ENCODE data around the gene SRCAP.
"Not testable (repeated sequence)": the region's sequence is repeated elsewhere in the genome, so short reads cannot be mapped to it uniquely, and the experiment has no call there.

Gene SRCAP

DNA sequence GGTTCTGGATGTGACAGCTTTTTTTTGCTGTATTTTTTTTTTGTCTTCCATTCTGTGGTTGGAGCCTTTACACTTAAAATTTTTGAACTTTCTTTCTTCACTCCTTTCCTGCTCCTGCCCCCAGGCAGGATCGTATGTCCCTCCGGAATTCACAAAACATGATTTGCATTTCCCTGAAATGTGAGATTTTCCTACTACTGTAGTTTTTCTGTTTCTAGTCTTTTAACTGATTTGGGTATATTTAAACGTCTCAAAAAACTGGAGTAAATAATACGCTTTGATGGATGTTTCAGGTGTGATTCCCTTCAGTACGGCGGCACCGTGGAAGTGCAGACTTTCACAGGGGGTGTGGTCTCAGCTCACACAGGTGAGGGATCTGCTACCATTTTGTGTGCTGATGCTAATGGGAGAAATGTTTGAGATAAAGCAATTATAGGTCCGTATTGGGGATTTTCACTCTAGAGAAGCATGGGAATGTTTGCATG is 686 bp downstream of the SRCAP start:
- DNase-seq, result no peak

DNA sequence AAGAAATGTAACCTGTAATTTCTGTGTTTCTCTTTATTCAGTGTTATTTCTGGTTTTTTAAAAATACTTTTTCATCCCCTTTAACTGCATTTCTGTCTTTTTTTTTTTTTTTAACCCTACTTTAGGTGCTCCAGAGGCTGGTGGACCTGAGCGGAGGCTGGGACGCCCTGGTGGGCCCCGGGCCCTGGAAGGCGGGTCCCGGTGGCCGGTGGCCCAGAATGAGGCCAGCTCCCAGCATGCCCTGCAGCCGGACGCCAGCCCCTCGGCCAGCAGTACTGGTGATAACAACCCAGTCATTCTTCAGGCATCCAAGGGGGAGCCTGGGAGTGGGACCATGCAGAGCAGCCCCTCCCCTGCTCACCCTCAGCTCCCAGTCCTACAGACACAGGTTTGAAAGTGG is 1.5 kb downstream of the SRCAP start:
- no peak for DNase-seq

DNA sequence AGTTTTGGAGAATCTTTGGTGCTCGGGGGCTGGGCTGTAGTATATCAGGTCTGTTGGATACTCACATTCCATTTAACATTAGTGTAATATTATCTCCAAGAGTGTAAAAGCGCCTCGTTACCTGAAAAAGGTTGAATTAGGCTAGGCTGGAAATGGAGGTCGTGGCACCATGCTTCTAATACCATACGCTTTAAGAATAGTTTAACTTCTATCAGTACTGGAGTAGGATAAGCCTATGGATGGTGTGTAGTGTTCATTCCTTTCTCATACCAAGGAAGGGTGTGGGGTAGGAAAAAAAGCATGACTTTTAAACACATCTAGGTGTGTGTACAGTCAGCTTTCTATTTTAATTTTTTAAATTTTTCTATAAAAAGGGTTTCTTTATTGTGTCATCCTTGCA is 2.0 kb downstream of the SRCAP start:
- DNase-seq, result no peak

DNA sequence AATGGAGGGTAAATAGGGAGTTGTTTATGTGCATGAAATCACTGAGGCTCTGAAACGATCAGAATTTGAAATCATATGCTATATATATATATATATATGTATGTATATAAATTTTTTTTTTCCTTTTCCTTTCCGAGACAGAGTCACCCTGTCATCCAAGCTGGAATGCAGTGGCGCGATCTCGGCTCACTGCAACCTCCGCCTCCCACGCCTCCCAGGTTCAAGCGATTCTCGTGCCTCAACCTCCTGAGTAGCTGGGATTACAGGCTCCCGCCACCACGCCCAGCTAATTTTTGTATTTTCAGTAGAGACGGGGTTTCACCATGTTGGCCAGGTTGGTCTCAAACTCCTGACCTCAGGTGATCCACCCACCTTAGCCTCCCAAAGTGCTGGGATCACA is 4.1 kb downstream of the SRCAP start:
- not testable (repeated sequence) for DNase-seq

DNA sequence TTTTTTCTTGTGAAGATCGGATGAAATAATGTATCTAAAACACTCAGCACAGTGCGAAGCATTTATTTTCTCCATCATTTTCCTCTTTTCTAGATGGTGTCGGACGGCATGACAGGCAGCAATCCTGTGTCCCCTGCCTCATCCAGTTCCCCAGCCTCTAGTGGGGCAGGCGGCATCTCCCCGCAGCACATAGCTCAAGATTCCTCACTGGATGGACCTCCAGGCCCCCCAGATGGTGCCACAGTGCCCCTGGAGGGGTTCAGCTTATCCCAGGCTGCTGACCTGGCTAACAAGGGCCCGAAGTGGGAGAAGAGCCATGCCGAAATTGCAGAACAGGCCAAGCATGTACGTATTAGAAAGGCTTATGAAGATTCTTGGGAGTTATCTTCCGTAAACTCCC is 5.0 kb downstream of the SRCAP start:
- no peak for DNase-seq

DNA sequence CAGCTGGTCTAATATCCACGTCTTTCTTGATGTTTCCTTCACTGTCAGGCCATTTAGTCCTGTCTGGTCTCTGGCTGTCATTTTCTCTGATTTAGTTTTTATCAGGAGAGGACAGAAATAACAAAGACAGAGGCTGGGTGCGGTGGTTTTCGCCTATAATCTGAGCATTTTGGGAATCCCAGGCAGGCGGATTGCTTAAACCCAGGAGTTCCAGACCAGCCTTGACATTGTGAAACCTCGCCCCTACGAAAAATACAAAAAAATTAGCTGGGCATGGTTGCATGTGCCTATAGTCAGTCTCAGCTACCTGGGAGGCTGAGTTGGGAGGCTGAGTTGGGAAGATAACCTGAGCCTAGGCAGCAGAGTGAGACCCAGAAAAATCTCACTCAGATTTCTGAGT is 7.1 kb downstream of the SRCAP start:
- DNase-seq, result no peak

DNA sequence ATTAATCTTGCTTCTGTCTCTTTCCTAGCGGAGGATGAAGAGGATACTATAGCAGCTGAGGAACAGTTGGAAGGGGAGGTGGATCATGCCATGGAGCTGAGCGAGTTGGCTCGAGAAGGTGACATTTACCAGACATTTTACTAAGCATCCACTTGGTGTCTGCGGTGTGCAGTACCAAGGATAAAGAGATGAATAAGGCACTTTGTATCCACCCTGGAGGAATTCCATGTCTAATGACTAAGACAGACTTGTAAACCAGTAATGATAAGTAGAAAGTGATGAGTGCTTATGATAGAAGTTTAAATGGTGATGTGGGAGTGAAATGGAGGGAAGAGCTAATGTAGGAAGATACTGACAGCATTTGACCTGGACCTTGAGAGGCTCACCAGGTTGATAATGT is 12.0 kb downstream of the SRCAP start:
- DNase-seq, result no peak

DNA sequence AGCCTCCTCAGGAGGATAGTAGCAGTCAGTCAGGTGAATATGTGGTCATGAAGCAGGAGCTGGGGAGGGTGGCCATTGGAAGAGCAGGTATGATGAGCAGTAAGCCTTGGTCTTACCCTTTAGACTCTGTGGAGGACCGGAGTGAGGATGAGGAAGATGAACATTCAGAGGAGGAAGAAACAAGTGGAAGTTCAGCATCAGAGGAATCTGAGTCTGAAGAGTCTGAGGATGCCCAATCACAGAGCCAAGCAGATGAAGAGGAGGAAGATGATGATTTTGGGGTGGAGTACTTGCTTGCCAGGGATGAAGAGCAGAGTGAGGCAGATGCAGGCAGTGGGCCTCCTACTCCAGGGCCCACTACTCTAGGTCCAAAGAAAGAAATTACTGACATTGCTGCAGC is 12.7 kb downstream of the SRCAP start:
- no peak for DNase-seq

DNA sequence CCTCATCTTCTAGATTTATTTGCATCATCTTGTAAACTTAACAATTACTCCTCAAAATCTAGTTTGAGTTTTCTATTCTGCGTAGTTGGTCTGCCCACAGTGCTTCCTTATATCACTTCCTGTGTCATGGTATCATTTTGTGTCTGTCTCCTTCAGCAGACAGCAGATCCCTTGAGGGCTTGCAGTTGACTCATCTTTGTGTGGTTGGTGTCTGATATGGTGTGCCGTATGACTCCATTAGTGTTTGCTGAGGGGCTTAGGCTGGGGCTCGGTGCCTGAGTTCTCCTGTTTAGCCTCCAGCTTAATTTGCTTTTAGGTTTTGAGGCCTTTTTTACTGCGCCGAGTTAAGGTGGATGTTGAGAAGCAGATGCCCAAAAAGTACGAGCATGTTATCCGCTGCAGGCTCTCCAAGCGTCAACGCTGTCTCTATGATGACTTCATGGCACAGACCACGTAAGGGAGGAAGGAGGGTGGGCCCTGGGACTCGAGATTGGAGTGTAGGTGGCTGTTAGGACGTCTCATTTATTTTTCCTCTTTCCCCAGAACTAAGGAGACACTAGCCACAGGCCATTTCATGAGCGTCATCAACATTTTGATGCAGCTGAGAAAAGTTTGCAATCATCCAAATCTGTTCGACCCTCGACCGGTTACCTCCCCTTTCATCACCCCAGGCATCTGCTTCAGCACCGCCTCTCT is 16.9 kb downstream of the SRCAP start:
- DNase-seq, result no peak

DNA sequence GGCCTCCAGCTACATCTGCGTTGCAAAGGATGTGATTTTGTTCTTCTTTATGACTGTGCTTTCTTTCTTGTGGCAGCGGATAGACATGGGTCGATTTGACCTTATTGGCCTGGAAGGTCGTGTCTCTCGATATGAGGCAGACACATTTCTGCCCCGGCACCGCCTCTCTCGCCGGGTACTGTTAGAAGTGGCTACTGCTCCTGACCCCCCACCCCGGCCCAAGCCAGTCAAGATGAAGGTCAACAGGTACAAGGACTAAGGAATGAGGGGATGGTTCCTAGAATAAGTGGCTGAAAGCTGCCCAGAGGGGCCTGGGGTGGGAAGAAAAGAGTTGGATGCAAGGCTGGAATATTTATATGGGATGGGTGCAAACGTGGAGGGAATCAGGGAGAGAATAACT is 21.1 kb downstream of the SRCAP start:
- no peak for DNase-seq

DNA sequence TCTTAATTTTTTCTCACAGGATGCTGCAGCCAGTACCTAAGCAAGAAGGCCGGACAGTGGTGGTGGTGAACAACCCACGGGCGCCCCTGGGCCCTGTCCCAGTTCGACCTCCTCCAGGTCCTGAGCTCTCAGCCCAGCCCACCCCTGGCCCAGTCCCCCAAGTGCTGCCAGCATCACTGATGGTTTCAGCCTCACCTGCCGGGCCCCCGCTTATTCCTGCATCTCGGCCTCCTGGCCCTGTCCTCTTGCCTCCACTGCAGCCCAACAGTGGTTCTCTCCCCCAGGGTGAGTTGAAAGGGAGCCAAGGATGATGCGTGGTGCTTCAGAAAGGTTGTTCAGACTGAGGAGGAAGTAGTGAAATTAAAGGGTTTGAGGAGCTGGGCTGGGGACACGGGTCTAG is 21.7 kb downstream of the SRCAP start:
- no peak for DNase-seq

DNA sequence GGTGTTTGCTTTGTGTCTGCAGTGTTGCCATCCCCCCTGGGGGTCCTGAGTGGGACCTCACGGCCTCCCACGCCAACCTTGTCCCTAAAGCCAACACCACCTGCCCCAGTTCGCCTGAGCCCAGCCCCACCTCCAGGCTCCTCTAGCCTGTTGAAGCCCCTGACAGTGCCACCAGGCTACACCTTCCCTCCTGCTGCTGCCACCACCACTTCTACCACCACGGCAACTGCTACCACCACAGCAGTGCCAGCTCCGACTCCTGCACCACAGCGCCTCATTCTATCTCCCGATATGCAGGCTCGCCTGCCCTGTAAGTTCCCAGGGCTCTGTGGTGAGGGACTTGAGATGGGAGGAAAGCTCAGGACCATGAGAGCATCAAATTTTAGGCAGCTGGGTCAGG is 22.2 kb downstream of the SRCAP start:
- no peak for DNase-seq

DNA sequence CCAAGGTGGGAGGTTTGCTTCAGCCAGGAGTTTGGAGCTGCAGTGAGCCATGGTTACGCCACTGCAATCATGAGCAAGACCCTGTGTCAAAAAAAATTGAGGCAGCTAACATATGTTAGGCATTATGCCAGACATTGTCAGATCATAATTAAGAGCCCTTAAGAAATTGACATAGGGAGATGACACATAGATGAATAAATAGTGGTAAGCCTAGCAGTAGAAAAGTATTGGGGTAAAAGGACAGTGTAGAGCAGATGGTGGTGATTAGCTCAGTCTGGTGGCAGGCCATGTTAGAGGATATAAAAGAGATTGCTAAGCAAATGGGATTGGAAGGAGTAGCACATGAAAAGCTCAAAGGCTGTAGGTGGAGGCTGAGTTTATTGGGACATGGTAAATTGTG is 22.6 kb downstream of the SRCAP start:
- no peak for DNase-seq

DNA sequence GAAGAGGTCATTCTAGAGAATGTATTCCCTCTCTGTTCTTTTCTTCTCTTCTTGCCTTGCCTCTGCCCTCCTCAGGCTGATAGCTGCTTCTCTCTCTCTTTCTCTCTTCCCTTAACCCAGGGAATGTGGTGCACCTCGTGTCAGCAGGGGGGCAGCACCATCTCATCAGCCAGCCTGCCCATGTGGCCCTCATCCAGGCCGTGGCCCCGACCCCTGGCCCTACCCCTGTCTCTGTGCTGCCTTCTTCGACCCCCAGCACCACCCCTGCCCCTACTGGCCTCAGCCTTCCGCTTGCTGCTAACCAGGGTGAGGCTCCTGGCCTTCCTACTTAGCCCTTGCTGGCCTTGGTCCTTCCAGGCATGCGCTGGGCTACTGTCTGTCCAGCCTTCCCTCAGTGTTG is 23.5 kb downstream of the SRCAP start:
- DNase-seq, result no peak

DNA sequence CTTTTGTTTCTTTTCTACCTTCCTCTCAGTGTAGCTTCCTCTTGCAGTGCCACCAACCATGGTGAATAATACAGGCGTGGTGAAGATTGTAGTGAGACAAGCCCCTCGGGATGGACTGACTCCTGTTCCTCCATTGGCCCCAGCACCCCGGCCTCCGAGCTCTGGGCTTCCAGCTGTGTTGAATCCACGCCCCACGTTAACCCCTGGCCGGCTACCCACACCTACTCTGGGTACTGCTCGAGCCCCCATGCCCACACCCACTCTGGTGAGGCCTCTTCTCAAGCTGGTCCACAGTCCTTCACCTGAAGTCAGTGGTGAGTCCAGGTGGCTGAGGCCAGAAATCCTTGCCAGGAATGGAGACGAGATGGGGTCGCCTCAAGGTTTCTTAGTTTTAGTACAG is 23.9 kb downstream of the SRCAP start:
- no peak for DNase-seq

DNA sequence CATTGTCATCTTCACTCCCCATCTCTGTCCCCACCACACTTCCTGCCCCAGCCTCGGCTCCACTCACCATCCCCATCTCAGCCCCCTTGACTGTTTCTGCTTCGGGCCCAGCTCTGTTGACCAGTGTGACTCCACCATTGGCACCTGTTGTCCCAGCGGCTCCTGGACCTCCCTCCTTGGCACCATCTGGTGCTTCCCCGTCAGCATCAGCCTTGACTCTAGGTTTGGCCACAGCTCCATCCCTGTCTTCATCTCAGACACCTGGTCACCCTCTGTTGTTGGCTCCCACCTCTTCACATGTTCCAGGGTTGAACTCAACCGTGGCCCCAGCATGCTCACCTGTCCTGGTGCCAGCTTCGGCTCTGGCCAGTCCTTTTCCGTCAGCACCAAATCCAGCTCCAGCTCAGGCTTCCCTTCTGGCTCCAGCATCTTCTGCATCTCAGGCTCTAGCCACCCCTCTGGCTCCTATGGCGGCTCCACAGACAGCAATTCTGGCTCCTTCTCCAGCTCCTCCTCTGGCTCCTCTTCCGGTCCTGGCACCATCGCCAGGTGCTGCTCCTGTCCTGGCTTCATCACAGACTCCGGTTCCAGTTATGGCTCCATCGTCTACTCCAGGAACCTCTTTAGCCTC is 24.9 kb downstream of the SRCAP start:
- DNase-seq, result no peak

DNA sequence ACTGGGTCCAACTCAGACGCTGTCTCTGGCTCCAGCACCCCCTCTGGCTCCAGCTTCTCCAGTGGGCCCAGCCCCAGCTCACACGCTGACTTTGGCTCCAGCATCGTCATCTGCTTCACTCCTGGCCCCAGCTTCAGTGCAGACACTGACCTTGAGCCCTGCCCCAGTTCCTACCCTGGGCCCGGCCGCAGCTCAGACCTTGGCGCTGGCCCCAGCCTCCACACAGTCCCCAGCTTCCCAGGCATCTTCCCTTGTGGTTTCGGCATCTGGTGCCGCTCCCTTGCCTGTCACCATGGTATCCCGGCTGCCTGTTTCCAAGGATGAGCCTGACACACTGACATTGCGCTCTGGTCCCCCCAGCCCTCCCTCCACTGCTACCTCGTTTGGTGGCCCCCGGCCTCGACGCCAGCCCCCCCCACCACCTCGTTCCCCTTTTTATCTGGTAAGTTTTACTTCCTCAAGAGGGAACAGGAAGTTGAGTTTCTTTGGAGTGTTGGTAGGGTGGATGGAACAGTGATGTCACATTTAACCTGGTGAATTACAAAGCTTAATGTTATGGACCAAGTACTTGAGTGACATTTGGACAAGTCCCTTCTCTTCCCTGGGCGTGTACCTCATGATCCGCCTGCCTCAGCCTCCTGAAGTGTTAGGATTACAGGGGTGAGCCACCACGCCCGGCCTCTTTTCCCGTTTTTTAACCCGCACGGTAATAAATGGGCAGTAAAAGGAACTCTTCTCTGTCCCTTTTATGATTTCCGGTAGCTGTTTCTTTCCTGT is 25.9 kb downstream of the SRCAP start:
- no peak for DNase-seq

DNA sequence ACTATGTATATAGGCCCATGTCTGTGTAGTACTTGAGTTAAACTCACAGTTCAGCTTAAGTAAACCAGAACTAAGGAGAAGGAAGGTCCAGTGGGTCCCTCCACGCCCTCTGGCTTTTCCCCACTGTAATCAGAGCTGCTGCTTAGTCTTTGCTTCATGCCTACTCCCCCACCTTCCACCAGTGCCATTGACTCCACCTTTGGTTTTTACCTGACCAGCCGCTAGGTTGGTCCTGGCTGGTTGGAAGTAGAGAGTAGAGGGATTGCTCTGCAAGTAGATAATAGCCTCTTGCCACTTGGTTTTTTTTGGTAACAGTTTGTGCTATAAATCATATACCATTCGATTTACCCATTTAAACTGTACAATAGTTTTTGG is 26.4 kb downstream of the SRCAP start:
- DNase-seq, result no peak

DNA sequence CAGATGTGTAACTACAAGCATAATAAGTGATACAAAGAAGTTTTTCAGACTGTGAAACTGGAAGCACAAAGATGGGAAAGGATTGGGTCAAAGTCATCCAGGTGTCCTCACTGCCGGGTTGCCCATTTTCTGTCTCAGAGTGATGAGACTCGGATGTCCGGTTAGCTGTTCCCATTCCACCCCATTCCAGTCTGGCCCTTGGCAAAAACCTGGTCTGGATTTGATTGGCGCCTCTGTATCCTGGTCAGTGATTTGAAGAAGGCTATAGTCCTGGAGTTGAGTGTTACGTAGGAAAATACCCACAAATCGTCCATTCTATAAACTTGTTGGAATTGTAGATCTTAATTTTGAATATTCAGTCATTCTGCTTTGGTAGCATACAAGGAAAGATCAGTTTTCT is 29.4 kb downstream of the SRCAP start:
- DNase-seq, result no peak

DNA sequence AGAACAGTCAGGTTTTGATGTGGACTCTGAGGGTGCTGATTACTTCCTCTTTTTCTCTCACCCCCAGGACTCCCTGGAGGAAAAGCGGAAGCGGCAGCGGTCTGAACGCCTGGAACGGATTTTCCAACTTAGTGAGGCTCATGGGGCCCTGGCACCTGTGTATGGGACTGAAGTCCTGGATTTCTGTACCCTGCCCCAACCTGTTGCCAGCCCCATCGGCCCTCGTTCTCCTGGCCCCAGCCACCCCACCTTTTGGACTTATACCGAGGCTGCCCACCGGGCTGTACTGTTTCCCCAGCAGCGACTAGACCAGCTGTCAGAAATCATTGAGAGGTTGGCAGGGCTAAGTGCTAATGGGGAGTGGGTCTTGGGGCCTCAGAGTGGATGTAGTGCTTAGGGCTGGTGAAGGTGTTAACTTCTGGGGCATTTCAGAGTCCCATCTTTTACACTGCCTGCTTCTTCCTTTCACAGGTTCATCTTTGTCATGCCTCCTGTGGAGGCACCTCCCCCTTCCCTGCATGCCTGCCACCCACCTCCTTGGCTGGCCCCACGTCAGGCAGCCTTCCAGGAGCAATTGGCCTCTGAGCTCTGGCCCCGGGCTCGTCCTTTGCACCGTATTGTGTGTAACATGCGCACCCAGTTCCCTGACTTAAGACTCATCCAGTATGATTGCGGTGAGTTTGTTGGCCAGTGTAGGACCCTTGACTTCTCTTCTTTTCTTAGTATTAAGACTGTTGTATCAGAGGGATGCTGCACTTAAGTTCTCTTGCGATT is 30.1 kb downstream of the SRCAP start:
- no peak for DNase-seq

DNA sequence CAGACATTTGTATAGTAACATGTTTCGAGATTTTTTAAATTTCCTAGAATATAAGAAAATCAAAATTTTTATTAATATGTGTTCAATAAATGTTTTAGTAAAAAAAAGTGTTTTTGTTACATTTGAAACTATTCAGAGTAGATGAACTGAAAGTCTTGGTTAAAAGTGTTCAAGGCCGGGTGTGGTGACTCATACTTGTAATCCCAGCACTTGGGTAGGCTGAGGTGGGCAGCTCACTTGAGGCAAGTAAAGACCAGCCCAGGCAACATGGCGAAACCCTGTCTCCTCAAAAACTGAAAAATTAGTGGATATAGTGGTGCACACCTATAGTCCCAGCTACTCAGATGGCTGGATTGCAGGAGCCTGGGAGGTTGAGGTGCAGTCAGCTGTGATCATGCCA is 32.4 kb downstream of the SRCAP start:
- no peak for DNase-seq

DNA sequence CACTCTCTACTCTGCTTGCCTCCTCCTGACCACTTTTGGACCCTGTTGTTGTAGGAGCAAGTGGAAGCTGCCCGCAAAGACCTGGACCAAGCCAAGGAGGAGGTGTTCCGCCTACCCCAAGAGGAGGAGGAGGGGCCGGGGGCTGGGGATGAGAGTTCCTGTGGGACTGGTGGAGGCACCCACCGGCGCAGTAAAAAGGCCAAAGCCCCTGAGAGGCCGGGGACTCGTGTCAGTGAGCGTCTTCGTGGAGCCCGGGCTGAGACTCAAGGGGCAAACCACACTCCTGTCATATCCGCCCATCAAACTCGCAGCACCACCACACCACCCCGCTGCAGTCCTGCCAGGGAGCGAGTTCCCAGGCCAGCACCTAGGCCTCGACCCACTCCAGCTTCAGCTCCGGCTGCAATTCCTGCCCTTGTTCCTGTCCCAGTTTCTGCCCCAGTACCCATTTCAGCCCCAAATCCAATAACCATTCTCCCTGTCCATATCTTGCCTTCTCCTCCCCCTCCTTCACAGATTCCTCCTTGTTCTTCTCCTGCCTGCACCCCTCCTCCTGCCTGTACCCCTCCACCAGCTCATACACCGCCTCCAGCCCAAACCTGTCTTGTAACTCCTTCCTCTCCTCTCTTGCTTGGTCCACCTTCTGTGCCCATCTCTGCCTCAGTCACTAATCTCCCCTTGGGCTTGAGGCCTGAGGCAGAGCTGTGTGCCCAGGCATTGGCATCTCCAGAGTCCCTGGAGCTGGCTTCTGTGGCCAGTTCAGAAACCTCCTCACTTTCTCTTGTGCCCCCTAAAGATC is 38.2 kb downstream of the SRCAP start:
- DNase-seq, result no peak
